Stimulated activated CD8-positive, alpha-beta memory T cell treated with anti-CD3 and anti-CD28 coated beads, Interleukin-7, amount 100 ng/mL, for 1 hour (primary cell): Measurements from ENCODE around the gene PPP1R3F.

Experiments used
- DNase-seq, 2 donors: peaks; one replicate each; pipeline ENCODE4 v3.0.0-alpha.2; 2020; ENCODE audit warnings: low read depth in 2 of 2

PPP1R3F gene

GRCh38 chrX:49249071-49249470 is 20.5 kb upstream of the PPP1R3F start:
- DNase-seq: no peak

GRCh38 chrX:49249616-49250015 is 20.0 kb upstream of the PPP1R3F start:
- DNase-seq: no peak

- DNase-seq: no peak
Measured at GRCh38 chrX:49250066-49250465, 19.5 kb upstream of the PPP1R3F start.

GRCh38 chrX:49250578-49250977 is 19.0 kb upstream of the PPP1R3F start:
- DNase-seq: no peak

- no peak for DNase-seq
Measured at GRCh38 chrX:49251325-49251724, 18.3 kb upstream of the PPP1R3F start.

GRCh38 chrX:49254639-49255038 is 15.0 kb upstream of the PPP1R3F start:
- DNase-seq: no peak

GRCh38 chrX:49256268-49256995 is 13.2 kb upstream of the PPP1R3F start:
- DNase-seq: no peak

- no peak for DNase-seq
Measured at GRCh38 chrX:49257074-49257790, 12.4 kb upstream of the PPP1R3F start.

GRCh38 chrX:49257846-49258748 is 11.5 kb upstream of the PPP1R3F start:
- DNase-seq: no peak

GRCh38 chrX:49258749-49259124 is 10.9 kb upstream of the PPP1R3F start:
- DNase-seq: no peak

GRCh38 chrX:49260221-49260985 is 9.2 kb upstream of the PPP1R3F start:
- DNase-seq: no peak

GRCh38 chrX:49262603-49263002 is 7.0 kb upstream of the PPP1R3F start:
- no peak for DNase-seq

GRCh38 chrX:49263631-49264030 is 6.0 kb upstream of the PPP1R3F start:
- DNase-seq: no peak

- DNase-seq: no peak
Measured at GRCh38 chrX:49264460-49264859, 5.1 kb upstream of the PPP1R3F start, which contains the start of gene FOXP3. Gene FOXP3 (minus strand): TSS chrX:49264710. CDS start chrX:49258505, 6,205 bp downstream.

- no peak for DNase-seq
Measured at GRCh38 chrX:49266523-49267445, 2.8 kb upstream of the PPP1R3F start.

- DNase-seq: no peak
Measured at GRCh38 chrX:49268702-49269009, 937 bp upstream of the PPP1R3F start.

GRCh38 chrX:49269010-49269766 is 405 bp upstream of the PPP1R3F start:
- peak; percentile 75 to 82 for DNase-seq

- no peak for DNase-seq
Measured at GRCh38 chrX:49270249-49270921, 792 bp downstream of the PPP1R3F start.

GRCh38 chrX:49271341-49271740 is 1.7 kb downstream of the PPP1R3F start:
- no peak for DNase-seq
